HCT116 (cell line): ENCODE results near the gene IL1B.

Experiments
- ATF3 ChIP-seq: IDR thresholded peaks from 2 replicates; pipeline ENCODE4 v1.6.1; 2012
- CTCF ChIP-seq, 3 experiments: fragments of 200-600 bp in 1 of 3; sonication (generic) in 1 of 3; IDR thresholded peaks in 2 of 3; conservative IDR thresholded peaks in 1 of 3; 2 replicates each; pipeline ENCODE4 v1.5.1; 2012 to 2017; ENCODE audit warnings: low read depth in 2 of 3, low read length in 2 of 3, antibody characterized with exemption in 1 of 3, borderline replicate concordance in 1 of 3, control low read depth in 1 of 3, mild to moderate bottlenecking in 1 of 3, mixed read lengths in 1 of 3, mixed run types in 1 of 3, moderate library complexity in 1 of 3; ENCODE audit not compliant: insufficient read depth in 1 of 3
- ELF1 ChIP-seq: IDR thresholded peaks from 2 replicates; pipeline ENCODE4 v1.6.1; 2012; ENCODE audit warnings: low read depth, borderline replicate concordance
- POLR2A ChIP-seq: IDR thresholded peaks from 2 replicates; pipeline ENCODE4 v1.7.0; 2011; ENCODE audit warnings: borderline replicate concordance; ENCODE audit not compliant: insufficient read depth, insufficient read length; ENCODE audit errors: extremely low read depth

- TF ChIP-seq ATF3 (no peak), POLR2A (no peak), ELF1 (no peak), CTCF (IDR thresholded peaks at IDR 0.05 in 2 of 3, conservative IDR thresholded peaks at IDR 0.05 in 1 of 3; ENCODE audit: borderline replicate concordance in 1 of 3, insufficient read depth in 1 of 3, low read depth in 2 of 3, low read length in 2 of 3) (no peak)
Observed at GRCh38 chr2:112794841-112795240, 41.7 kb downstream of the IL1B start.
